GM03348 (cell line): ENCODE data around the gene CXorf49B.
"Not testable (repeated sequence)": the region's sequence is repeated elsewhere in the genome, so short reads cannot be mapped to it uniquely, and the experiment has no call there.

Experiments used
- DNase-seq: peaks from one replicate; pipeline ENCODE4 v3.0.0; 2012; ENCODE audit warnings: low spot score

Gene CXorf49B

DNA sequence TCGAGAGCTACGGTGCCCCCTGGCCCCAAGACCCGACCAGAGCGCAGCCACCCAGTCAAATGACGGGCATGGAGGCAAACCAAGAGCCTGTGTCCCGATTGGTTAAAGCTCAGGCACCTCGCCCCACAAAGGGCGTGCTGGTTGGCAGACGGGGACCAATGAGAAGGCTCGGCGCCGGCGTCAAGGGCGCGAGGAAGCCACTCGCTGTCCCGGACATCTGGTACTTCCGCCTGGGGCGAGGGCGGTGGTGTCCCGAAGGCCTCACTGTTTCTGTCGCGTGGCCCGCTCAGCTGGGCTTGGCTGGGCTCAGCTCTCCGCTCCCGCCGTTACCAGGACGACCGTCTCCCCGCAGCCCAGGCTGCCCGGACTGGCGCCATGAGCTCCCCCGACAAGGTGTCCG lies at the start of gene CXorf49B:
Gene CXorf49B (plus strand): TSS at position 301 of the 400 bp plus-strand sequence. CDS start 75 bp downstream, at position 376.
- DNase-seq = not testable (repeated sequence)

DNA sequence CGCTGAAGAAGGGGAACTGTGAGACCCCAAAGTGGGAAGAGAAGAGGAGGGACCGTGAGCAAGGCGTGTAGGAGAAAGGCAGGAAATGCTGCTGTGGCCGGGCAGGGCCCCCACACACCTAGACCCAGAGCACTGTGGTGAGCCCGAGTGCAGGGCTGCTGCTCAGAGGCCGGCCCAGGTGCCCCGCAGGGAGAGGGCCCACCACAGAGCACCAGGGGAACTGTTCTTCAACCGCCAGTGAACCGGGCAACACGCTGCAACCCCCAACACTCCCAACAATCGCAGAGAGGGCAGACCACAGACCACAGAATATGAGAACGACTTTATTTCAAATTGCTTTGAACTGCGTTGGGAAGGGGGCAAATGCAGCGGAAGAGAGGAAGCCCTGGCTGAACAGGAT lies 49.1 kb upstream of the CXorf49B start:
- not testable (repeated sequence) for DNase-seq

DNA sequence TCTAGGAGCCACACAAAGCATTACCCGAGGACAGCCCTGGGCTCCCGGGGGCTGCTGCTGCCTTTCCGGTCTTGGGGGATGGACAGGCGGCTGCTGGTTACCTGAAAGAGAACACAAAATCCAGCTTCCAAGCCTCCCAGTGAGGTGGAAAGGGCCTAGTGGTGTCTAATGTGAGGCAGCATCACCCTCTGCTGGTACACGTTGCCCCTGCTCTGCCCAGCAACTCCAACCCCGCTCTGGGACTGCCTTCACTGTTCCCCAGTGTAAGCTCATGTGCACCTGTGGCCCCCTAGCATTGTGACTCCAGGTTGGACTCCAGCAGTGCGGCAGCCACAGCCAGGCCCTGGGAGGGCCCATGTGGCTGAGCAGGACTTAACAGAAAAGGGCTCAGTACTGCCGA lies 47.6 kb upstream of the CXorf49B start:
- DNase-seq = not testable (repeated sequence)

- not testable (repeated sequence) for DNase-seq
Measured at GRCh38 chrX:71716323-71716722, 46.8 kb upstream of the CXorf49B start.

DNA sequence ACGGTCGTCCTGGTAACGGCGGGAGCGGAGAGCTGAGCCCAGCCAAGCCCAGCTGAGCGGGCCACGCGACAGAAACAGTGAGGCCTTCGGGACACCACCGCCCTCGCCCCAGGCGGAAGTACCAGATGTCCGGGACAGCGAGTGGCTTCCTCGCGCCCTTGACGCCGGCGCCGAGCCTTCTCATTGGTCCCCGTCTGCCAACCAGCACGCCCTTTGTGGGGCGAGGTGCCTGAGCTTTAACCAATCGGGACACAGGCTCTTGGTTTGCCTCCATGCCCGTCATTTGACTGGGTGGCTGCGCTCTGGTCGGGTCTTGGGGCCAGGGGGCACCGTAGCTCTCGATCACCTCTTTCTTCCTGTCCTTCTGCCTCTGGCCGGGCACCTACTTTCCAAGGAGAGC lies 45.0 kb upstream of the CXorf49B start, which contains the start of gene CXorf49:
Gene CXorf49 (minus strand): TSS at position 101 of the 400 bp plus-strand sequence. CDS start 134 bp downstream, outside the sequence.
- not testable (repeated sequence) for DNase-seq

GRCh38 chrX:71719195-71719594 lies 44.0 kb upstream of the CXorf49B start:
- DNase-seq = not testable (repeated sequence)

DNA sequence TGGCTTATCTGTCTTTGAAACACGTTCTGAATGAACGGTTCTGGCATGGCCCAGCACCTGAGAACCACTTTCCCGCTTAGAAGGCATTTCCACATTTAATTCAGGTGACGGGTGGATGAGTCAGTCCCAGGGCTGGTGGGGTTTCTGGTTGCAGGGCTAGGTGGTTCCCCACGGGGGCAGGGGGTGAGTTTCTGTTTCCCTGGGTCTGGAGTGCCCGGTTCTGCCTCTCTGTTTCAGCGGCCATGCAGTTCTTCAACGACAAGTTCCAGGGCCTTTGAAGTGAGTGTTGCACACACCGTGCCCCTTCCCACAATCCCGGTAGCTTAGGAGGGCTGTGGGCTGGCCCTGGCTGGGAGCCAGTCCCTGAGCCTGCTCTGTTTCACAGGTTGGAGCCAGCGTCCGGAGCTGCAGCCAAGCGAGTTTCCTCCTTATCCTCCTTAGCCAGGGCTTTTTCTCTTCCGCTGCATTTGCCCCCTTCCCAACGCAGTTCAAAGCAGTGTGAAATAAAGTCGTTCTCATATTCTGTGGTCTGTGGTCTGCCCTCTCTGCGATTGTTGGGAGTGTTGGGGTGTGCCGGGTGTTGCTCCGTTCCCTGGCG lies 42.8 kb upstream of the CXorf49B start:
- DNase-seq = not testable (repeated sequence)

- not testable (repeated sequence) for DNase-seq
Measured at GRCh38 chrX:71760688-71761281, 2.4 kb upstream of the CXorf49B start.

GRCh38 chrX:71764832-71765231 lies 1.7 kb downstream of the CXorf49B start:
- not testable (repeated sequence) for DNase-seq

- not testable (repeated sequence) for DNase-seq
Measured at GRCh38 chrX:71765613-71766012, 2.5 kb downstream of the CXorf49B start.

DNA sequence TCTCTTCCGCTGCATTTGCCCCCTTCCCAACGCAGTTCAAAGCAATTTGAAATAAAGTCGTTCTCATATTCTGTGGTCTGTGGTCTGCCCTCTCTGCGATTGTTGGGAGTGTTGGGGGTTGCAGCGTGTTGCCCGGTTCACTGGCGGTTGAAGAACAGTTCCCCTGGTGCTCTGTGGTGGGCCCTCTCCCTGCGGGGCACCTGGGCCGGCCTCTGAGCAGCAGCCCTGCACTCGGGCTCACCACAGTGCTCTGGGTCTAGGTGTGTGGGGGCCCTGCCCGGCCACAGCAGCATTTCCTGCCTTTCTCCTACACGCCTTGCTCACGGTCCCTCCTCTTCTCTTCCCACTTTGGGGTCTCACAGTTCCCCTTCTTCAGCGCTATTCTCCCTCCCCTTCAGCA lies 4.0 kb downstream of the CXorf49B start:
- not testable (repeated sequence) for DNase-seq

DNA sequence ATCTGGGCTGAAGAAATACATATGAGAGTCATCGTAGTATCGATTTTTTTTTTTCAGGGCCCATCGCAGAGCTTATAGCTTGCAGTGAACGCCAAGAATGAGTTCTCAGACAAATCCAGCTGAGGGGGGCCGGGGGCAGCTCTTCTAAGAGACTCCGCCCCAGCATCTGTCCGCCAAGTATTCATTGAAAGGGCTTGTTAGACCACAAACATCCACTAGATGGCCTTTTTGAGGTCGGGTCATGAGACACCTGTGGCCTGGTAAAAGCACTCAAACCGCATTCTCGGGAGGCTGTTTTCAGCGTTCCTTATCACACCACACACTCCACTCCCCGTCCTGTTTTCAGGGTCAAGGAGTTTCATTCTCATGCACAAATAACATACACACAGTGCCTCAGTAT lies 15.2 kb downstream of the CXorf49B start:
- not testable (repeated sequence) for DNase-seq

DNA sequence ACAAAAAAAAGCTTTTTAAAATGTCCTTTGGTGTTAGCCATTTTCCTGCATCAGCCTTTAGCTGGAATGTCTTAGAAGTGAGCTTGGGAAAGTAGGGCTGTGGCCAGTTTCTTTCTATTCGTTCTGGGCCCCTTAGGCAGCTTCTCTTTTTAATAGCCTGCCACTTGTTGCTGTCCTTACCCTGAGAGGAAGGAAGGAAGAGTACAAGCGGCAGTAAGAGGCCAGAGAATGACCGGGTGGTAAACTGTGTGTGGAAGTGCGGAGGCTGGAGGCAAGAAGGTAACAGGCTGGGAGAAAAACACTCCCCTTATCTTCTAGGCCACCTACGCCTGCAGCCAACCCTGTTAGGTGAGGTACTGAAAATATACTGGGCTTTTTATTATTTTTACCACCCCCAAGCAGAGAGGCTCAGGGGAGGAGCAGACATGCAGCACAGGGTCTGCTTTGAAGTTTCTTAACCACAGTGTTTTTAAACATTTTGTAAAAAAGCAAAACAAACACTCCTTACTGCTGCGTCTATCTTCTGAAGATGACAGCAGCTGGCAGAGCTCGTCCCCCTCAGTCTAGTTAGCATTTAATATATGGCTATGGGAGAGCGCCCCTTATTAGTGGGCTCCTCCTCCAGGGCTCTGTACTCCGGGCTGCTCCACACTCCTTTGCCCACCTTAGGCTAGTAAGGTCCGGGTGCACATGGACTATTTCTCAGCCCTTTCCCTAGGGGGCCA lies 19.2 kb downstream of the CXorf49B start:
- not testable (repeated sequence) for DNase-seq

GRCh38 chrX:71782950-71783299 lies 19.8 kb downstream of the CXorf49B start:
- not testable (repeated sequence) for DNase-seq

- DNase-seq = not testable (repeated sequence)
Measured at GRCh38 chrX:71783569-71784347, 20.6 kb downstream of the CXorf49B start.

- not testable (repeated sequence) for DNase-seq
Measured at GRCh38 chrX:71784348-71784983, 21.3 kb downstream of the CXorf49B start.

DNA sequence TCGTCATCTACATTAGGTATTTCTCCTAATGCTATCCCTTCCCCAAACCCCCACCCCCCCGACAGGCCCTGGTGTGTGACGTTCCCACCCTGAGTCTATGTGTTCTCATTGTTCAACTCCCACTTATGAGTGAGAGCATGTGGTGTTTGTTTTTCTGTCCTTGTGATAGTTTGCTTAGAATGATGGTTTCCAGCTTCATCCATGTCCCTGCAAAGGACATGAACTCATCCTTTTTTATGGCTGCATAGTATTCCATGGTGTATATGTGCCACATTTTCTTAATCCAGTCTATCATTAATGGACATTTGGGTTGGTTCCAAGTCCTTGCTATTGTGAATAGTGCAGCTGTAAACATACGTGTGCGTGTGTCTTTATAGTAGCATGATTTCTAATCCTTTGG lies 43.3 kb downstream of the CXorf49B start:
- DNase-seq = not testable (repeated sequence)

- DNase-seq = no peak
Measured at GRCh38 chrX:71809886-71810285, 46.7 kb downstream of the CXorf49B start.

DNA sequence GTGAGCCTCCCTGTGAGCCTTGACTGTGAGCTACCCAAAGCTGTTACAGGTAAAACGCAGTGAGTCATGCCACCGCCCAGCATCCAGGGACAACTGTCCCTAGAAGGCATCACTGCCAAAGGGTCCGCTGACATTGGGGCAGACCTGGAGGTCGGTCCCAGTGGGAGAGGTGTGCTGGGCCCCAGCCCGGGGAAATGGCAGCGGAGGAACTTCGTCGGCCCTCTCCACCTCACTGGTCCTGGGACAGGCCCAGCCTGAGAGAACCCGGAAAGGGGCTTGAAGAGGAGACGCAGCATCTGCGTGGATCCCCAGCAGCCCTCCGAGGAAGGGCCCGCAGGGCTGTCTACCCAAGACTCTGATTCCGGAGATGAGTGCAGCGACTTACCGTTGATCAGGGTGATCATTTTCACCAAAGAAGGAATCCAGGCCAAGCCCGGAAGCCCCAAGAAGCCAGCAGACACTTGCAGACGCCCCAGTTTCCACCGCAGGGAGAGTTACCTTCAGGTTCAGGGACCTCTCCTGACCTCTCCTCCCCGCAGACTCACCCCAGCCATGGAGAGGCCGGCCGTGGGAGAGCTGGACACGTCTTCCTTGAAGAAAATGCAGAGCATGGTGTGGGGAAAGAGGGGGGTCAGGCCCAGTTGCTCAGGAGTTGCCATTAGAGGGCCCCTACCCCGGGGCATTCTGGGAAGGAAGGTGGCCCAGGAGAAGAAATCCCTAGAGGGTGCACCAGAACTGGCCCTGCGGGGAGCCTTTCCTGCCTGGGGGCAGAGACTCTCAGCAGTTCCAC lies 51.2 kb downstream of the CXorf49B start:
- DNase-seq = no peak

- DNase-seq = no peak
Measured at GRCh38 chrX:71815121-71815905, 52.2 kb downstream of the CXorf49B start.
